HPDE6-E6E7 (cell line): ENCODE measurements around the gene PTPRT.

Experiments used
- DNase-seq: peaks from one replicate; pipeline ENCODE4 v3.0.0; 2011; ENCODE audit warnings: missing footprints; ENCODE audit errors: extremely low spot score

PTPRT gene

GRCh38 chr20:42053350-42053749 is 1136.4 kb downstream of the PTPRT start:
- no peak for DNase-seq

- no peak for DNase-seq
These were observed 1137.8 kb downstream of the PTPRT start for GRCh38 chr20:42051921-42052320.

GRCh38 chr20:42046371-42047085 is 1143.2 kb downstream of the PTPRT start:
- no peak for DNase-seq

GRCh38 chr20:42043921-42044320 is 1145.8 kb downstream of the PTPRT start:
- DNase-seq = no peak

- no peak for DNase-seq
These were observed 1148.6 kb downstream of the PTPRT start for GRCh38 chr20:42041000-42041565.

GRCh38 chr20:42027746-42028268 is 1161.9 kb downstream of the PTPRT start:
- no peak for DNase-seq

- no peak for DNase-seq
These were observed 1163.1 kb downstream of the PTPRT start for GRCh38 chr20:42026599-42026998.

GRCh38 chr20:42024653-42025052 is 1165.1 kb downstream of the PTPRT start:
- no peak for DNase-seq
